ENCODE data around the gene LARGE2. TPM values are rescaled to one million over a fixed set of nuclear protein-coding genes. Genes with fewer than 3 reads are reported as not detected.

The LARGE2 gene
- total RNA-seq, 1 experiment from 2014 or later, result 30.1 TPM

GRCh38 chr11:45924036-45924915 is 1.8 kb downstream of the LARGE2 start:
- DNase-seq, result no peak
- CTCF ChIA-PET, result no interaction called here
- TF ChIP-seq CTCF (IDR thresholded peaks at IDR 0.05; ENCODE audit: unreplicated experiment), result no peak
- TSS peak; percentile 33 for BruUV-seq (replicated peaks)
- intact Hi-C loops (cut with micrococcal nuclease; ENCODE audit: unreplicated experiment), result no loop called here
- Mint-ChIP-seq H3K9me3 (ENCODE audit: low read depth, unreplicated experiment) (no peaks in the 10 kb centered on the region), H3K4me3 (ENCODE audit: low read depth, unreplicated experiment) (peak overlapping the region; percentile 25), H3K36me3 (ENCODE audit: insufficient read depth, unreplicated experiment) (peaks cover 13% of the 10 kb centered on the region), H3K27ac (ENCODE audit: unreplicated experiment) (peak overlapping the region; percentile 6), H3K27me3 (ENCODE audit: unreplicated experiment) (no peaks in the 10 kb centered on the region), H3K4me1 (ENCODE audit: low read depth, unreplicated experiment) (peaks cover 8% of the 10 kb centered on the region)

- BruUV-seq (replicated peaks), result no TSS peak
- intact Hi-C loops (cut with micrococcal nuclease; ENCODE audit: unreplicated experiment), result no loop called here
- Mint-ChIP-seq H3K9me3 (ENCODE audit: low read depth, unreplicated experiment) (no peaks in the 10 kb centered on the region), H3K27ac (ENCODE audit: unreplicated experiment) (no peak overlapping the region), H3K4me1 (ENCODE audit: low read depth, unreplicated experiment) (peaks cover 12% of the 10 kb centered on the region), H3K4me3 (ENCODE audit: low read depth, unreplicated experiment) (no peak overlapping the region), H3K36me3 (ENCODE audit: insufficient read depth, unreplicated experiment) (peaks cover 16% of the 10 kb centered on the region), H3K27me3 (ENCODE audit: unreplicated experiment) (no peaks in the 10 kb centered on the region)
- CTCF ChIA-PET, result no interaction called here
- TF ChIP-seq CTCF (IDR thresholded peaks at IDR 0.05; ENCODE audit: unreplicated experiment), result no peak
- DNase-seq, result no peak
Observed at GRCh38 chr11:45924927-45925326, 2.5 kb downstream of the LARGE2 start.

- Mint-ChIP-seq H3K27me3 (ENCODE audit: unreplicated experiment) (no peaks in the 10 kb centered on the region), H3K27ac (ENCODE audit: unreplicated experiment) (no peak overlapping the region), H3K36me3 (ENCODE audit: insufficient read depth, unreplicated experiment) (peaks cover 23% of the 10 kb centered on the region), H3K4me3 (ENCODE audit: low read depth, unreplicated experiment) (no peak overlapping the region), H3K9me3 (ENCODE audit: low read depth, unreplicated experiment) (no peaks in the 10 kb centered on the region), H3K4me1 (ENCODE audit: low read depth, unreplicated experiment) (peaks cover 18% of the 10 kb centered on the region)
- no peak for TF ChIP-seq CTCF (IDR thresholded peaks at IDR 0.05; ENCODE audit: unreplicated experiment)
- no TSS peak for BruUV-seq (replicated peaks)
- intact Hi-C loops (cut with micrococcal nuclease; ENCODE audit: unreplicated experiment), result no loop called here
- CTCF ChIA-PET, result no interaction called here
- DNase-seq, result no peak
Observed at GRCh38 chr11:45925550-45925949, 3.1 kb downstream of the LARGE2 start.

- Mint-ChIP-seq H3K4me3 (ENCODE audit: low read depth, unreplicated experiment) (no peak overlapping the region), H3K27ac (ENCODE audit: unreplicated experiment) (no peak overlapping the region), H3K36me3 (ENCODE audit: insufficient read depth, unreplicated experiment) (peaks cover 23% of the 10 kb centered on the region), H3K4me1 (ENCODE audit: low read depth, unreplicated experiment) (peaks cover 18% of the 10 kb centered on the region), H3K27me3 (ENCODE audit: unreplicated experiment) (no peaks in the 10 kb centered on the region), H3K9me3 (ENCODE audit: low read depth, unreplicated experiment) (no peaks in the 10 kb centered on the region)
- no peak for DNase-seq
- intact Hi-C loops (cut with micrococcal nuclease; ENCODE audit: unreplicated experiment), result no loop called here
- TF ChIP-seq CTCF (IDR thresholded peaks at IDR 0.05; ENCODE audit: unreplicated experiment), result no peak
- BruUV-seq (replicated peaks), result no TSS peak
- CTCF ChIA-PET, result no interaction called here
Observed at GRCh38 chr11:45926001-45926401, 3.5 kb downstream of the LARGE2 start.
